IPS DF 6.9 (cell line): Measurements from ENCODE around the gene JMY.

ENCODE experiments used
- DNase-seq: peaks from one replicate; pipeline ENCODE4 v3.0.0-alpha.2; 2013; ENCODE audit warnings: low read depth, low spot score
- H3K27ac ChIP-seq: one replicate; pipeline ENCODE4 v1.5.1; 2013; ENCODE audit warnings: low read length, control low read depth
- H3K27me3 ChIP-seq: 2 replicates; pipeline ENCODE4 v1.6.1; 2013; ENCODE audit warnings: mild to moderate bottlenecking, low read length; ENCODE audit not compliant: control insufficient read depth, insufficient read depth
- H3K36me3 ChIP-seq: 2 replicates; pipeline ENCODE4 v1.6.1; 2013; ENCODE audit warnings: low read length; ENCODE audit not compliant: control insufficient read depth, insufficient read depth
- H3K4me1 ChIP-seq: 2 replicates; pipeline ENCODE4 v1.6.1; 2013; ENCODE audit warnings: low read length; ENCODE audit not compliant: control insufficient read depth, insufficient read depth
- H3K4me3 ChIP-seq: 2 replicates; pipeline ENCODE4 v1.5.1; 2013; ENCODE audit warnings: mild to moderate bottlenecking, low read length
- H3K9me3 ChIP-seq: 2 replicates; pipeline ENCODE4 v1.6.1; 2013; ENCODE audit warnings: low read length, inconsistent platforms; ENCODE audit not compliant: control insufficient read depth, insufficient read depth
- WGBS: extraction: QIAGEN DNeasy Blood & Tissue Kit; methylation state at CpG from one replicate; pipeline ENCODE4 v1.1.7; 2013; ENCODE audit warnings: mixed read lengths, missing lambda C conversion rate; ENCODE audit not compliant: insufficient read length, insufficient coverage; 5-methylcytosine and 5-hydroxymethylcytosine counted together

JMY gene

GRCh38 chr5:79346420-79346824, 110.5 kb downstream of the JMY start:
- Histone ChIP-seq H3K27ac (no peak overlapping the region), H3K9me3 (no peaks in the 10 kb centered on the region), H3K36me3 (no peaks in the 10 kb centered on the region), H3K27me3 (no peaks in the 10 kb centered on the region), H3K4me1 (no peaks in the 10 kb centered on the region), H3K4me3 (no peak overlapping the region)
- DNase-seq: no peak
- no CpG with 5 or more reads among the region's 6 CpGs for WGBS

GRCh38 chr5:79349047-79349446, 113.1 kb downstream of the JMY start:
- H3K4me1 ChIP-seq: no peaks in the 10 kb centered on the region
- no CpG with 5 or more reads among the region's 10 CpGs for WGBS
- H3K4me3 ChIP-seq: no peak overlapping the region

GRCh38 chr5:79349881-79350280, 114.0 kb downstream of the JMY start:
- WGBS: no CpG with 5 or more reads among the region's 2 CpGs

More at GRCh38 chr5:79349047-79349446, 113.1 kb downstream of the JMY start:
- no peak for DNase-seq
- Histone ChIP-seq H3K9me3 (no peaks in the 10 kb centered on the region), H3K27ac (no peak overlapping the region), H3K27me3 (no peaks in the 10 kb centered on the region), H3K36me3 (no peaks in the 10 kb centered on the region)

GRCh38 chr5:79357398-79357797, 121.5 kb downstream of the JMY start:
- Histone ChIP-seq H3K27ac (no peak overlapping the region), H3K4me1 (no peaks in the 10 kb centered on the region), H3K27me3 (no peaks in the 10 kb centered on the region), H3K4me3 (no peak overlapping the region), H3K9me3 (no peaks in the 10 kb centered on the region), H3K36me3 (no peaks in the 10 kb centered on the region)
- WGBS: no CpG with 5 or more reads among the region's 1 CpG
- DNase-seq: no peak

More at GRCh38 chr5:79349881-79350280, 114.0 kb downstream of the JMY start:
- Histone ChIP-seq H3K27ac (no peak overlapping the region), H3K4me1 (no peaks in the 10 kb centered on the region), H3K27me3 (no peaks in the 10 kb centered on the region), H3K9me3 (no peaks in the 10 kb centered on the region), H3K36me3 (no peaks in the 10 kb centered on the region), H3K4me3 (no peak overlapping the region)
- no peak for DNase-seq
